HG03159 (cell line): Measurements from ENCODE around the gene SPSB1.

Experiments
- ATAC-seq: cut with Tn5 transposase; IDR thresholded peaks from one replicate; pipeline ENCODE4 v1.9.1; 2021; ENCODE audit warnings: mild to moderate bottlenecking, moderate library complexity; ENCODE audit not compliant: unreplicated experiment

SPSB1 gene

GRCh38 chr1:9361630-9362260 is 69.1 kb downstream of the SPSB1 start:
- no peak for ATAC-seq

- no peak for ATAC-seq
These were observed 69.8 kb downstream of the SPSB1 start for GRCh38 chr1:9362488-9362887.

- no peak for ATAC-seq
These were observed 70.4 kb downstream of the SPSB1 start for GRCh38 chr1:9363061-9363471.

GRCh38 chr1:9366298-9366697 is 73.6 kb downstream of the SPSB1 start:
- ATAC-seq, result no peak

GRCh38 chr1:9366943-9367780 is 74.5 kb downstream of the SPSB1 start:
- ATAC-seq, result no peak

- ATAC-seq, result no peak
These were observed 75.1 kb downstream of the SPSB1 start for GRCh38 chr1:9367806-9368205.

GRCh38 chr1:9368356-9368755 is 75.7 kb downstream of the SPSB1 start:
- no peak for ATAC-seq

GRCh38 chr1:9369964-9370788 is 77.5 kb downstream of the SPSB1 start:
- no peak for ATAC-seq

- ATAC-seq, result no peak
These were observed 78.8 kb downstream of the SPSB1 start for GRCh38 chr1:9371391-9371935.

GRCh38 chr1:9371951-9372350 is 79.3 kb downstream of the SPSB1 start:
- no peak for ATAC-seq

GRCh38 chr1:9373619-9374018 is 80.9 kb downstream of the SPSB1 start:
- no peak for ATAC-seq

- no peak for ATAC-seq
These were observed 82.2 kb downstream of the SPSB1 start for GRCh38 chr1:9374748-9375341.

- no peak for ATAC-seq
These were observed 83.2 kb downstream of the SPSB1 start for GRCh38 chr1:9375912-9376311.

GRCh38 chr1:9376430-9376829 is 83.7 kb downstream of the SPSB1 start:
- no peak for ATAC-seq

- ATAC-seq, result no peak
These were observed 84.2 kb downstream of the SPSB1 start for GRCh38 chr1:9376886-9377333.

GRCh38 chr1:9378801-9379200 is 86.1 kb downstream of the SPSB1 start:
- no peak for ATAC-seq

- no peak for ATAC-seq
These were observed 88.0 kb downstream of the SPSB1 start for GRCh38 chr1:9380711-9381110.

- no peak for ATAC-seq
These were observed 90.2 kb downstream of the SPSB1 start for GRCh38 chr1:9382643-9383491.

GRCh38 chr1:9384128-9384527 is 91.4 kb downstream of the SPSB1 start:
- no peak for ATAC-seq

- ATAC-seq, result no peak
These were observed 92.1 kb downstream of the SPSB1 start for GRCh38 chr1:9384751-9385245.
